Brain microvascular endothelial cell (primary cell): ENCODE measurements around the gene DNAI2.

Experiments
- DNase-seq: peaks from one replicate; pipeline ENCODE4 v3.0.0-alpha.2; 2020
- H3K27ac ChIP-seq: fragments of 250-450 bp; sonication (Bioruptor Pico); 2 replicates; pipeline ENCODE4 v1.5.1; 2020; ENCODE audit warnings: mild to moderate bottlenecking, moderate library complexity
- H3K27me3 ChIP-seq: fragments of 250-450 bp; sonication (Bioruptor Pico); replicated peaks from 2 replicates; pipeline ENCODE4 v1.5.1; 2020; ENCODE audit warnings: mild to moderate bottlenecking
- H3K36me3 ChIP-seq: fragments of 250-450 bp; sonication (Bioruptor Pico); replicated peaks from 2 replicates; pipeline ENCODE4 v1.5.1; 2020; ENCODE audit warnings: mild to moderate bottlenecking
- H3K4me3 ChIP-seq: 2 replicates; pipeline ENCODE4 v1.5.1; 2011; ENCODE audit warnings: low read depth, mild to moderate bottlenecking, control low read depth, low read length, moderate library complexity
- CTCF ChIP-seq: IDR thresholded peaks from 2 replicates; pipeline ENCODE4 v1.5.1; 2011; ENCODE audit warnings: low read depth, mild to moderate bottlenecking, moderate library complexity, low read length, control low read depth, inconsistent platforms; ENCODE audit errors: missing control alignments
- in situ Hi-C: cut with HindIII; loops from 2 replicates; pipeline ENCODE4 v1.10.0; 2017; ENCODE audit warnings: low sequenced_read_pairs, low pct_ligation_motif_present

The DNAI2 gene

DNA sequence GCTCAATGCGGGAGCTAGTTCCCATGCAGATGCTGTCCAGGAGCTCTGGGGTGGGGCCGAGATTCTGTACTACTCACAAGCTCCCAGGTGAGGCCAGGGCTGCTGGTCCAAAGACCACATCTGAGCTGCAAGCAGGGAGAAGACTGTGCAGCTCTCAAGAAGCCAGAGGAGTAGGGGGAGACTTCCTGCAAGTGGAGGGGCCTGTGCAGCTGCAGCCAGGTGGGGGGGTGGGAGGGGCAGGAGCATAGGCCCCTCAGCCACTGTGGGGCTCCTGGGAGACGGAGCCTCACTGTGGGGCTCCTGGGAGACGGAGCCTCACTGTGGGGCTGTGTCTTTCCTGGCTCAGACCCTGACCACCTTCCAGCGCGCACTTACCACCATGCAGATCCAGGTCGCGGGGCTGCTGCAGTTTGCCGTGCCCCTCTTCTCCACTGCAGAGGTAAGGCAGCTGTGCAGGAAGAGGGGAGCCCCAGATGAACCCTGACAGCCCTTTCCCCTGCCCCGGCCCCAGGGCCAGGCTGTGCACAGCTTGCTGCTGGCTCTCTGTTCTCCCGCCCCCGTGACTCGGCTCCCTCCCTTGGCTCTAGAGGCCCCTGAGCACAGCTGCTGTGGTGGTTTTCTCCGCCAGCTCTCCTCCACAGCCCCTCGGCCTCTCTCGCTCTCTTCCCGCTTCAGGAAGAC lies 24.3 kb upstream of the DNAI2 start:
- Histone ChIP-seq H3K27ac (no peak overlapping the region), H3K27me3 (no peaks in the 10 kb centered on the region), H3K4me3 (no peak overlapping the region), H3K36me3 (no peaks in the 10 kb centered on the region)
- no peak for DNase-seq
- TF ChIP-seq CTCF: no peak
- in situ Hi-C loops: no loop called here

GRCh38 chr17:74250324-74250995 lies 23.6 kb upstream of the DNAI2 start:
- no peak for TF ChIP-seq CTCF
- Histone ChIP-seq H3K27ac (no peak overlapping the region), H3K4me3 (no peak overlapping the region), H3K27me3 (no peaks in the 10 kb centered on the region), H3K36me3 (no peaks in the 10 kb centered on the region)
- no peak for DNase-seq
- in situ Hi-C loops: no loop called here

GRCh38 chr17:74251051-74251450 lies 23.0 kb upstream of the DNAI2 start:
- DNase-seq: no peak
- Histone ChIP-seq H3K27ac (no peak overlapping the region), H3K27me3 (no peaks in the 10 kb centered on the region), H3K36me3 (no peaks in the 10 kb centered on the region), H3K4me3 (no peak overlapping the region)
- in situ Hi-C loops: no loop called here
- TF ChIP-seq CTCF: no peak

DNA sequence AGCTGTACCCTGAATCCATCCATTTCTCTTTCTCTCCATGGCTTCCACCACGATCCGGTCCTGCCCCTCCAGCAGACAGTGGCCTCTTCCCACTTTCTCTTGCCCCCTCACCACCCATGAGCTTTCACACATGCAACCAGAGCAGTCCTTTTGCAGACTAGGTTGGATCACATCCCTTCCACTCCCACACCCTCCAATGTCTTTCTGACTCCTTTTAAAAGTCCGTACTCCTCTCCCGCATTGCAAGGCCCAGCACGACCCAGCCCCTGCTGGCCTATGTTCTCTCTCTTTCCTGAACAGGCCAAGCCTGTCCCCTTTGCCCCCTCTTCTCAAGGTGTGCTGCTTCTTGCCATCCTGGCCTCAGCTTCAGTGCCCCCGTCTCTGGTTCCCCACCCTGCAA lies 22.5 kb upstream of the DNAI2 start:
- in situ Hi-C loops: no loop called here
- Histone ChIP-seq H3K27me3 (no peaks in the 10 kb centered on the region), H3K27ac (no peak overlapping the region), H3K4me3 (no peak overlapping the region), H3K36me3 (no peaks in the 10 kb centered on the region)
- DNase-seq: no peak
- no peak for TF ChIP-seq CTCF

GRCh38 chr17:74252211-74252610 lies 21.8 kb upstream of the DNAI2 start:
- Histone ChIP-seq H3K27me3 (no peaks in the 10 kb centered on the region), H3K4me3 (no peak overlapping the region), H3K36me3 (no peaks in the 10 kb centered on the region), H3K27ac (no peak overlapping the region)
- no peak for TF ChIP-seq CTCF
- in situ Hi-C loops: no loop called here
- DNase-seq: no peak
